H1 (cell line): Measurements from ENCODE around the gene CHRNG. TPM values are rescaled to one million over a fixed set of nuclear protein-coding genes. Genes with fewer than 3 reads are reported as not detected.
A peak's percentile ranks its signal among the peaks of the same experiment; 100 is the strongest.

Source experiments
- CTCF ChIA-PET: fragments of 300-600 bp; sonication (Branson Sonifier 250); formaldehyde crosslinking; loops from one replicate; lab custom pipeline; 2021; ENCODE audit not compliant: partially characterized antibody; lab: Charles Lee
- POLR2A ChIA-PET: fragments of 300-600 bp; sonication (Branson Sonifier 250); formaldehyde crosslinking; loops from one replicate; lab custom pipeline; 2021; ENCODE audit warnings: inconsistent platforms; ENCODE audit not compliant: partially characterized antibody; lab: Charles Lee
- DNase-seq, 2 experiments: peaks; one replicate each; pipeline versions ENCODE4 v3.0.0 to v3.0.0-alpha.2; 2010 to 2022; ENCODE audit warnings: low spot score in 2 of 2, low read depth in 1 of 2, mixed read lengths in 1 of 2
- FAIRE-seq: peaks from 2 replicates; lab custom pipeline; 2011; peaks lifted over from hg19 to GRCh38; lab: Jason Lieb, UNC
- H2AFZ ChIP-seq: 2 replicates; pipeline ENCODE4 v1.8.1; 2012; ENCODE audit warnings: low read length, inconsistent platforms
- H2AK5ac ChIP-seq: 2 replicates; pipeline ENCODE4 v1.6.1; 2013; ENCODE audit warnings: low read depth, low read length
- H2BK120ac ChIP-seq: replicated peaks from 2 replicates; pipeline ENCODE3; 2013; ENCODE audit warnings: low read depth, low read length, inconsistent platforms
- H2BK12ac ChIP-seq: 2 replicates; pipeline ENCODE4 v1.6.1; 2013; ENCODE audit warnings: low read depth, low read length
- H2BK15ac ChIP-seq: 2 replicates; pipeline ENCODE4 v1.6.1; 2013; ENCODE audit warnings: low read length
- H2BK20ac ChIP-seq: 2 replicates; pipeline ENCODE4 v1.6.1; 2013; ENCODE audit warnings: low read length
- H2BK5ac ChIP-seq: 2 replicates; pipeline ENCODE4 v1.6.1; 2013; ENCODE audit warnings: low read depth, low read length
- H3K14ac ChIP-seq: 2 replicates; pipeline ENCODE4 v1.6.1; 2013; ENCODE audit warnings: inconsistent platforms; ENCODE audit not compliant: insufficient read length
- H3K18ac ChIP-seq: 2 replicates; pipeline ENCODE4 v1.6.1; 2013; ENCODE audit warnings: low read length; ENCODE audit errors: extremely low read depth
- H3K23ac ChIP-seq: 2 replicates; pipeline ENCODE4 v1.6.1; 2013; ENCODE audit warnings: inconsistent platforms; ENCODE audit not compliant: insufficient read length
- H3K23me2 ChIP-seq: 2 replicates; pipeline ENCODE4 v1.6.1; 2013; ENCODE audit warnings: low read depth, low read length
- H3K27ac ChIP-seq: 2 replicates; pipeline ENCODE4 v1.6.1; 2011; ENCODE audit warnings: low read depth, low read length, inconsistent platforms
- H3K27me3 ChIP-seq, 4 experiments: replicated peaks in 1 of 4; 1 replicate in 1 of 4; 2 replicates in 3 of 4; pipeline versions ENCODE4 v1.6.1 to v1.8.1; 2011 to 2013; ENCODE audit warnings: low read length in 3 of 4, mild to moderate bottlenecking in 3 of 4, inconsistent platforms in 2 of 4, mixed read lengths in 2 of 4, moderate library complexity in 1 of 4; ENCODE audit not compliant: control insufficient read depth in 3 of 4, insufficient read depth in 3 of 4; ENCODE audit errors: extremely low read depth in 1 of 4
- H3K36me3 ChIP-seq, 4 experiments: 2 replicates each; pipeline versions ENCODE4 v1.6.1 to v1.8.1; 2011 to 2013; ENCODE audit warnings: mild to moderate bottlenecking in 4 of 4, low read length in 3 of 4, moderate library complexity in 2 of 4, control low read depth in 1 of 4, inconsistent platforms in 1 of 4; ENCODE audit not compliant: insufficient read depth in 4 of 4, control insufficient read depth in 2 of 4
- H3K4ac ChIP-seq: replicated peaks from 2 replicates; pipeline ENCODE3; 2013; ENCODE audit warnings: low read length, low read depth, mixed read lengths, inconsistent platforms; ENCODE audit not compliant: insufficient read length
- H3K4me1 ChIP-seq, 4 experiments: replicated peaks in 1 of 4; 1 replicate in 1 of 4; 2 replicates in 3 of 4; pipeline versions ENCODE4 v1.6.1 to v1.8.1; 2011 to 2013; ENCODE audit warnings: low read length in 3 of 4, inconsistent platforms in 2 of 4, mixed read lengths in 1 of 4; ENCODE audit not compliant: insufficient read depth in 4 of 4, control insufficient read depth in 3 of 4
- H3K4me2 ChIP-seq, 2 experiments: 2 replicates each; pipeline versions ENCODE4 v1.6.1 to v1.8.1; 2011 to 2013; ENCODE audit warnings: low read depth in 2 of 2, low read length in 2 of 2, control low read depth in 1 of 2, inconsistent platforms in 1 of 2, mild to moderate bottlenecking in 1 of 2; ENCODE audit not compliant: insufficient read depth in 1 of 2
- H3K4me3 ChIP-seq, 4 experiments: fragments of 200-600, 300-600 bp in 1 of 4; sonication (generic), shearing (Covaris generic), sonication (Bioruptor Twin) in 1 of 4; 2 replicates each; pipeline versions ENCODE4 v1.5.1 to v1.8.1; 2011 to 2016; ENCODE audit warnings: low read length in 4 of 4, low read depth in 3 of 4, control low read depth in 2 of 4, inconsistent platforms in 2 of 4, mild to moderate bottlenecking in 2 of 4, mixed read lengths in 1 of 4, moderate library complexity in 1 of 4; ENCODE audit not compliant: insufficient read depth in 2 of 4; ENCODE audit errors: extremely low read depth in 1 of 4
- H3K56ac ChIP-seq: replicated peaks from 2 replicates; pipeline ENCODE3; 2013; ENCODE audit warnings: low read depth, mild to moderate bottlenecking, mixed read lengths, low read length, inconsistent platforms; ENCODE audit not compliant: insufficient read length
- H3K79me1 ChIP-seq: 2 replicates; pipeline ENCODE4 v1.6.1; 2013; ENCODE audit warnings: low read depth, low read length, control low read depth
- H3K79me2 ChIP-seq, 2 experiments: 2 replicates each; pipeline versions ENCODE4 v1.6.1 to v1.8.1; 2012 to 2013; ENCODE audit warnings: low read length in 2 of 2, mild to moderate bottlenecking in 2 of 2, inconsistent platforms in 1 of 2; ENCODE audit not compliant: insufficient read depth in 2 of 2, control insufficient read depth in 1 of 2
- H3K9ac ChIP-seq, 4 experiments: replicated peaks in 1 of 4; 1 replicate in 1 of 4; 2 replicates in 3 of 4; pipeline versions ENCODE4 v1.6.1 to v1.8.1; 2011 to 2013; ENCODE audit warnings: low read depth in 3 of 4, low read length in 3 of 4, control low read depth in 2 of 4, mild to moderate bottlenecking in 2 of 4, moderate library complexity in 2 of 4, inconsistent platforms in 1 of 4; ENCODE audit errors: extremely low read depth in 1 of 4
- H3K9me3 ChIP-seq, 2 experiments: 2 replicates each; pipeline versions ENCODE4 v1.6.1 to v1.8.1; 2012 to 2013; ENCODE audit warnings: mild to moderate bottlenecking in 2 of 2, moderate library complexity in 2 of 2, control low read depth in 1 of 2, inconsistent platforms in 1 of 2, low read depth in 1 of 2, low read length in 1 of 2, mixed read lengths in 1 of 2; ENCODE audit not compliant: insufficient read depth in 2 of 2
- H4K20me1 ChIP-seq, 2 experiments: replicated peaks in 1 of 2; 2 replicates each; pipeline versions ENCODE3 to v1.8.1; 2011 to 2013; ENCODE audit warnings: inconsistent platforms in 2 of 2, low read length in 2 of 2, mild to moderate bottlenecking in 1 of 2; ENCODE audit not compliant: insufficient read depth in 2 of 2, control insufficient read depth in 1 of 2
- H4K5ac ChIP-seq: 2 replicates; pipeline ENCODE4 v1.6.1; 2013; ENCODE audit warnings: low read length, low read depth, mixed read lengths, inconsistent platforms; ENCODE audit not compliant: insufficient read length
- H4K8ac ChIP-seq: 2 replicates; pipeline ENCODE4 v1.8.0; 2013; ENCODE audit warnings: mild to moderate bottlenecking, moderate library complexity, low read length, inconsistent platforms; ENCODE audit not compliant: insufficient read depth; ENCODE audit errors: extremely low read depth
- H4K91ac ChIP-seq: replicated peaks from 2 replicates; pipeline ENCODE3; 2013; ENCODE audit warnings: low read length, mixed read lengths, inconsistent platforms; ENCODE audit not compliant: insufficient read length
- FOSL1 ChIP-seq: IDR thresholded peaks from 2 replicates; pipeline ENCODE4 v1.6.1; 2011; ENCODE audit warnings: mild to moderate bottlenecking, low read depth, low read length, moderate library complexity; ENCODE audit not compliant: insufficient read depth
- MAX ChIP-seq: IDR thresholded peaks from 2 replicates; pipeline ENCODE4 v1.6.1; 2012; ENCODE audit warnings: inconsistent platforms
- SP4 ChIP-seq: IDR thresholded peaks from 2 replicates; pipeline ENCODE4 v1.6.1; 2012; ENCODE audit warnings: low read length, inconsistent platforms
- whole genome bisulfite sequencing, 2 experiments: shearing (Covaris generic) in 1 of 2; methylation state at CpG; one replicate each; pipeline versions ENCODE4 v1.1.6 to v1.1.7; 2013 to 2015; ENCODE audit warnings: low lambda C conversion rate in 2 of 2, mixed read lengths in 2 of 2, inconsistent platforms in 1 of 2, low coverage in 1 of 2, missing lambda C conversion rate in 1 of 2; ENCODE audit not compliant: insufficient replicate concordance in 2 of 2, insufficient coverage in 1 of 2, insufficient read length in 1 of 2; ENCODE audit errors: extremely low coverage in 1 of 2, missing lambda C conversion rate in 1 of 2; 5-methylcytosine and 5-hydroxymethylcytosine counted together
- polyA plus RNA-seq, 7 experiments: library from polyadenylated mRNA; depleted of rRNA in 3 of 7; stranded (reverse) in 5 of 7; unstranded in 2 of 7; fragments of >200 nt in 5 of 7; fragments of 200-250 nt in 2 of 7; gene quantifications; 1 replicate in 5 of 7; 2 replicates in 1 of 7; 4 replicates in 1 of 7; pipeline versions ENCODE4 v1.2.1 to v1.2.3, GENCODE V29; 2011 to 2013; ENCODE audit warnings: missing spikeins in 2 of 7, mixed read lengths in 2 of 7
- total RNA-seq: library from RNA; stranded (reverse); fragmentation: NEBNext Ultra II Directional; extraction: Animal tissue kit (Norgen Biotek cat#: 25700); gene quantifications from 2 replicates; pipeline ENCODE4 v1.2.1, GENCODE V29; 2021

CHRNG gene
- total and polyA plus RNA-seq, 2 of the 8 experiments (the other 6 are each of a cell fraction or from before 2014, with no cell fraction given) = 0.05 TPM; not detected in 1

GRCh38 chr2:232498452-232498851 lies 41.0 kb upstream of the CHRNG start:
- no peaks in the 10 kb centered on the region for H3K9me3 ChIP-seq
- no peak overlapping the region for H3K56ac ChIP-seq
- H3K79me1 ChIP-seq = no peaks in the 10 kb centered on the region
- H3K36me3 ChIP-seq = no peaks in the 10 kb centered on the region
- DNase-seq (no peak), FAIRE-seq (no peak)
- H2AFZ ChIP-seq = no peak overlapping the region
- 95 to 100% methylated on average over 1 to 3 of the region's 3 CpGs for WGBS, 2 experiments
- H2AK5ac ChIP-seq = 0 out of 2 replicates have a peak overlapping the region, but pooled peaks have one; percentile 82
- H4K20me1 ChIP-seq = no peaks in the 10 kb centered on the region
- H3K4me3 ChIP-seq = no peak overlapping the region
- H3K14ac ChIP-seq = no peak overlapping the region
- no peak overlapping the region for H3K18ac ChIP-seq
- ChIA-PET POLR2A (interaction anchor here (0.7 to 0.8 kb wide), 2 partner anchors 26 to 98 kb away, joined by 3 read pairs; no protein-coding TSS in a partner anchor), CTCF (interaction anchor here (0.7 to 1.3 kb wide), 6 partner anchors 9 to 25 kb away, joined by 3 to 4 read pairs (median 3); partner anchors contain the start of gene PRSS56)
- H2BK12ac ChIP-seq = no peak overlapping the region
- peaks cover 9% of the 10 kb centered on the region for H3K23me2 ChIP-seq
- H3K27me3 ChIP-seq = peaks cover 0 to 18% (median 12%) of the 10 kb centered on the region in 4 experiments; a peak in 6 of 7 replicates
- H3K79me2 ChIP-seq = no peaks in the 10 kb centered on the region
- TF ChIP-seq SP4 (no peak), MAX (no peak), FOSL1 (no peak)
- no peak overlapping the region for H3K4me2 ChIP-seq
- no peak overlapping the region for H2BK120ac ChIP-seq
- no peak overlapping the region for H3K23ac ChIP-seq
- no peak overlapping the region for H4K5ac ChIP-seq
- H3K9ac ChIP-seq = no peak overlapping the region
- H2BK15ac ChIP-seq = no peak overlapping the region
- no peak overlapping the region for H4K91ac ChIP-seq
- no peak overlapping the region for H2BK5ac ChIP-seq
- H3K27ac ChIP-seq = no peak overlapping the region
- no peak overlapping the region for H4K8ac ChIP-seq
- H3K4ac ChIP-seq = no peak overlapping the region
- no peak overlapping the region for H2BK20ac ChIP-seq
- peaks cover 0 to 33% (median 8%) of the 10 kb centered on the region in 4 experiments; a peak in 6 of 7 replicates for H3K4me1 ChIP-seq
